Hepatocyte (in vitro differentiated cells): ENCODE measurements around the gene HAVCR1. TPM values are rescaled to one million over a fixed set of nuclear protein-coding genes. Genes with fewer than 3 reads are reported as not detected.
A peak's percentile ranks its signal among the peaks of the same experiment; 100 is the strongest.
"Not testable (repeated sequence)": the region's sequence is repeated elsewhere in the genome, so short reads cannot be mapped to it uniquely, and the experiment has no call there.

Experiments
- DNase-seq: peaks from one replicate; pipeline ENCODE4 v3.0.0-alpha.2; 2016; ENCODE audit warnings: low spot score
- H2AFZ ChIP-seq: fragments of 200-600 bp; sonication (generic); 2 replicates; pipeline ENCODE4 v1.6.0; 2016; ENCODE audit warnings: antibody characterized with exemption, mild to moderate bottlenecking
- H3K27ac ChIP-seq: fragments of 200-600 bp; sonication (generic); 2 replicates; pipeline ENCODE4 v1.5.1; 2016; ENCODE audit warnings: mild to moderate bottlenecking
- H3K27me3 ChIP-seq: fragments of 200-600 bp; sonication (generic); 2 replicates; pipeline ENCODE4 v1.6.1; 2016
- H3K36me3 ChIP-seq: fragments of 200-600 bp; sonication (generic); replicated peaks from 2 replicates; pipeline ENCODE4 v1.5.1; 2016; ENCODE audit warnings: low read depth; ENCODE audit not compliant: insufficient read depth
- H3K4me1 ChIP-seq: fragments of 200-600 bp; sonication (generic); 2 replicates; pipeline ENCODE4 v1.5.1; 2016; ENCODE audit warnings: mild to moderate bottlenecking, moderate library complexity; ENCODE audit not compliant: insufficient read depth
- H3K4me2 ChIP-seq: fragments of 200-600 bp; sonication (generic); 2 replicates; pipeline ENCODE4 v1.6.0; 2016
- H3K4me3 ChIP-seq: fragments of 200-600 bp; sonication (generic); 2 replicates; pipeline ENCODE4 v1.5.1; 2016; ENCODE audit warnings: mild to moderate bottlenecking
- H3K79me2 ChIP-seq: fragments of 200-600 bp; sonication (generic); 2 replicates; pipeline ENCODE4 v1.6.0; 2017; ENCODE audit warnings: mild to moderate bottlenecking
- H3K9me2 ChIP-seq: fragments of 200-600 bp; sonication (generic); replicated peaks from 2 replicates; pipeline ENCODE4 v1.6.0; 2017; ENCODE audit warnings: mild to moderate bottlenecking; ENCODE audit not compliant: insufficient read depth
- H3K9me3 ChIP-seq: fragments of 200-600 bp; sonication (generic); 2 replicates; pipeline ENCODE4 v1.5.1; 2016; ENCODE audit warnings: low read depth, mild to moderate bottlenecking
- H4K20me1 ChIP-seq: fragments of 200-600 bp; sonication (generic); 2 replicates; pipeline ENCODE4 v1.6.0; 2016; ENCODE audit warnings: mild to moderate bottlenecking; ENCODE audit not compliant: insufficient read depth, poor library complexity, severe bottlenecking
- CTCF ChIP-seq: fragments of 200-600 bp; sonication (generic); IDR thresholded peaks from 2 replicates; pipeline ENCODE4 v1.5.1; 2016; ENCODE audit warnings: antibody characterized with exemption, mild to moderate bottlenecking; ENCODE audit not compliant: poor library complexity
- EZH2 ChIP-seq: fragments of 200-600 bp; sonication (generic); IDR thresholded peaks from 2 replicates; pipeline ENCODE4 v1.6.1; 2016; ENCODE audit warnings: antibody characterized with exemption, mild to moderate bottlenecking, borderline replicate concordance
- EZH2phosphoT487 ChIP-seq: fragments of 200-600 bp; sonication (generic); IDR thresholded peaks from one replicate; pipeline ENCODE4 v1.6.1; 2018; ENCODE audit warnings: antibody characterized with exemption, mild to moderate bottlenecking, low read depth, moderate library complexity; ENCODE audit not compliant: unreplicated experiment, severe bottlenecking
- WGBS: methylation state at CpG from one replicate; pipeline ENCODE4 v1.1.6; 2016; ENCODE audit warnings: low lambda C conversion rate; ENCODE audit errors: missing lambda C conversion rate; 5-methylcytosine and 5-hydroxymethylcytosine counted together
- polyA plus RNA-seq: library from polyadenylated mRNA; unstranded; fragments of >200 nt; fragmentation: Nextera tagmentation; extraction: Ambion mirVana; gene quantifications from 2 replicates; pipeline ENCODE4 v1.2.1, GENCODE V29; 2016
- total RNA-seq: library from RNA; depleted of rRNA; stranded (reverse); fragments of >200 nt; gene quantifications from 2 replicates; pipeline ENCODE4 v1.2.3, GENCODE V29; 2014

HAVCR1 gene
- total and polyA plus RNA-seq, 2 experiments from 2014 or later = 2.1 to 9.5 TPM

GRCh38 chr5:157030692-157031091 lies 28.2 kb downstream of the HAVCR1 start:
- H4K20me1 ChIP-seq = no peaks in the 10 kb centered on the region
- H3K27me3 ChIP-seq = no peaks in the 10 kb centered on the region
- H3K79me2 ChIP-seq = no peaks in the 10 kb centered on the region
- no peaks in the 10 kb centered on the region for H3K36me3 ChIP-seq
- peak overlapping the region; percentile 29 for H3K27ac ChIP-seq
- no peaks in the 10 kb centered on the region for H3K9me3 ChIP-seq
- no peak overlapping the region for H3K4me2 ChIP-seq
- H3K4me3 ChIP-seq = no peak overlapping the region
- no peak for DNase-seq
- WGBS = 70% methylated on average over 3 of the region's 3 CpGs
- peaks cover 14% of the 10 kb centered on the region for H3K4me1 ChIP-seq
- H3K9me2 ChIP-seq = no peaks in the 10 kb centered on the region
- H2AFZ ChIP-seq = no peak overlapping the region
- no peak for TF ChIP-seq CTCF
- no peak for TF ChIP-seq EZH2
- TF ChIP-seq EZH2phosphoT487 = no peak

GRCh38 chr5:157029457-157029856 lies 29.5 kb downstream of the HAVCR1 start:
- TF ChIP-seq EZH2 (no peak), CTCF (no peak), EZH2phosphoT487 (no peak)
- H3K27ac ChIP-seq = no peak overlapping the region

GRCh38 chr5:157027663-157028062 lies 31.3 kb downstream of the HAVCR1 start:
- not testable (repeated sequence) for H3K4me2 ChIP-seq, H3K27me3 ChIP-seq
- 100% methylated on average over 2 of the region's 2 CpGs for WGBS

More at GRCh38 chr5:157029457-157029856, 29.5 kb downstream of the HAVCR1 start:
- Histone ChIP-seq H3K27me3 (no peaks in the 10 kb centered on the region), H3K4me3 (no peak overlapping the region), H3K4me1 (peaks cover 4% of the 10 kb centered on the region), H3K4me2 (no peak overlapping the region), H3K9me3 (no peaks in the 10 kb centered on the region), H2AFZ (no peak overlapping the region), H3K79me2 (no peaks in the 10 kb centered on the region), H4K20me1 (no peaks in the 10 kb centered on the region), H3K36me3 (no peaks in the 10 kb centered on the region), H3K9me2 (no peaks in the 10 kb centered on the region)
- 79% methylated on average over 3 of the region's 3 CpGs for WGBS
- DNase-seq = no peak

GRCh38 chr5:157026789-157027424 lies 32.0 kb downstream of the HAVCR1 start:
- 50% methylated on average over 3 of the region's 3 CpGs for WGBS
- Histone ChIP-seq H3K4me2 (no peak overlapping the region), H3K79me2 (no peaks in the 10 kb centered on the region), H3K27ac (no peak overlapping the region), H3K9me2 (no peaks in the 10 kb centered on the region), H3K4me1 (peaks cover 4% of the 10 kb centered on the region), H3K9me3 (no peaks in the 10 kb centered on the region), H4K20me1 (no peaks in the 10 kb centered on the region), H3K4me3 (no peak overlapping the region), H3K27me3 (no peaks in the 10 kb centered on the region), H2AFZ (no peak overlapping the region), H3K36me3 (no peaks in the 10 kb centered on the region)
- TF ChIP-seq EZH2phosphoT487 (no peak), CTCF (peak; percentile 64)
- peak; percentile 48 for DNase-seq

More at GRCh38 chr5:157027663-157028062, 31.3 kb downstream of the HAVCR1 start:
- H2AFZ ChIP-seq, H3K79me2 ChIP-seq, H3K4me3 ChIP-seq, DNase-seq, H3K4me1 ChIP-seq, H3K9me3 ChIP-seq, H3K9me2 ChIP-seq, H3K27ac ChIP-seq, H3K36me3 ChIP-seq, H4K20me1 ChIP-seq: not testable (repeated sequence)
